Loucy (cell line): Measurements from ENCODE around the gene PXMP4.
A peak's percentile ranks its signal among the peaks of the same experiment; 100 is the strongest.

Experiments
- CTCF ChIP-seq: fragments of 200-600 bp; sonication (generic); conservative IDR thresholded peaks from 2 replicates; pipeline ENCODE4 v1.5.1; 2014; ENCODE audit warnings: mild to moderate bottlenecking, antibody characterized with exemption, low read length
- EZH2phosphoT487 ChIP-seq: fragments of 200-600 bp; IDR thresholded peaks from 2 replicates; pipeline ENCODE4 v1.6.1; 2018; ENCODE audit warnings: antibody characterized with exemption, mild to moderate bottlenecking, moderate library complexity, borderline replicate concordance

DNA sequence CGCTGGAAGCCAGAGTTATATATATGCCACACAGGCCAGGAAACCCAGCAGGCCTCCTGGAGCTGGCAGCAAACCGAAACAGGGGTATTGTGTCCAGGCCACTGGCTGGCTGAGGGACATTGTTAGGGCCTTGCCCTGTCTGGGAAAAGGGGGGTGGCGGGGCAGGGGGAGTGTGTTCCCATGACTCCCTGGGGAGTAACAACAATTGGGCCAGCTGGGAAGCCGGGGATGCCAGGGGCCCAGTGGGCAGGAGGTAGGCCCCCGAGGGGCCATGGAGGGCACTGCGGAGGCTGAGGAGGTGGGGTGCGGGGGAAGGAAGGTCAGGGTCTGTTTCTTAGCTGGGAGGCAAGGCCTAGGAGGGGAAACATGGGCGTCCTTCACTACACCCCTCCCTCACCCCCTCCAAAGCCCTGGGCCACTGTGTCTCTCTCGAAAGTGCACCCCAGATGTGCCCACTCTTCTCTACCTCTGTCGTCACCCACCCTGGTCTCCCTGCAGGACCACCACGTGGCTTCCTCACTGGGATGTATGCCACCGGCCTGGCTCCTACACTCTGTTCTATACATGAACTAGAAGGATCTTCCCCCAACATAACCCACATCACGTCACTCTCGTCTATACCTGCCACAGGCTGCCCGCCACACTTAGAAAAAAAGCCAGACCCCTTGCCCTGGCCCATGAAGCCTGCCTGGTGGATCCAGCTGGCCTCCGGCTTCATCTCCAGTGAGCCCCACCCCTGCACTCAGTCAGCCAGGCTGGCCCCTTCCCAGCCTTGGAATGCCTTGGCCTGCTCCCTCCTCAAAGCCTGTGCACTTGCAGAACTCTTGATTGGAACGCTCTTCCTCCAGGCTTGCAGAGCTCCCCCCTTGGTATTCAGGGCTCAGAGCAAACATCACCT lies 26.1 kb downstream of the PXMP4 start:
- 0 out of 2 replicates have a peak, but pooled peaks have one; percentile 13 for TF ChIP-seq CTCF
- TF ChIP-seq EZH2phosphoT487: no peak
